Mesendoderm (in vitro differentiated cells): Measurements from ENCODE around the gene CHST11.

Experiments used
- DNase-seq: peaks from one replicate; pipeline ENCODE4 v3.0.0; 2013
- H2AK5ac ChIP-seq: 2 replicates; pipeline ENCODE4 v1.6.1; 2013; ENCODE audit warnings: low read length, inconsistent platforms
- H2BK120ac ChIP-seq: 2 replicates; pipeline ENCODE4 v1.6.1; 2013; ENCODE audit warnings: low read depth, mild to moderate bottlenecking, low read length, moderate library complexity, mixed read lengths
- H2BK15ac ChIP-seq: replicated peaks from 2 replicates; pipeline ENCODE4 v1.6.1; 2013; ENCODE audit warnings: low read depth, mild to moderate bottlenecking, moderate library complexity
- H2BK5ac ChIP-seq: 2 replicates; pipeline ENCODE4 v1.6.1; 2013; ENCODE audit warnings: low read length, inconsistent platforms
- H3K18ac ChIP-seq: 2 replicates; pipeline ENCODE4 v1.6.1; 2013; ENCODE audit warnings: mild to moderate bottlenecking, low read length, mixed read lengths
- H3K23ac ChIP-seq: one replicate; pipeline ENCODE4 v1.6.1; 2013; ENCODE audit warnings: low read length
- H3K27ac ChIP-seq: 2 replicates; pipeline ENCODE4 v1.5.1; 2013; ENCODE audit warnings: low read depth, mild to moderate bottlenecking, inconsistent platforms, low read length, moderate library complexity
- H3K27me3 ChIP-seq: 2 replicates; pipeline ENCODE4 v1.6.1; 2013; ENCODE audit warnings: low read length, control low read depth, mild to moderate bottlenecking, inconsistent platforms; ENCODE audit not compliant: insufficient read depth, poor library complexity
- H3K36me3 ChIP-seq: 2 replicates; pipeline ENCODE4 v1.6.1; 2013; ENCODE audit warnings: low read length, inconsistent platforms; ENCODE audit not compliant: control insufficient read depth, insufficient read depth
- H3K4ac ChIP-seq: one replicate; pipeline ENCODE4 v1.6.1; 2013; ENCODE audit warnings: low read depth, mild to moderate bottlenecking, low read length, moderate library complexity
- H3K4me1 ChIP-seq: 2 replicates; pipeline ENCODE4 v1.6.1; 2013; ENCODE audit warnings: low read depth, low read length, inconsistent platforms; ENCODE audit not compliant: control insufficient read depth
- H3K4me2 ChIP-seq: 2 replicates; pipeline ENCODE4 v1.6.1; 2013; ENCODE audit warnings: low read length
- H3K4me3 ChIP-seq: 2 replicates; pipeline ENCODE4 v1.5.1; 2013; ENCODE audit warnings: mild to moderate bottlenecking, low read length
- H3K56ac ChIP-seq: one replicate; pipeline ENCODE4 v1.6.1; 2013; ENCODE audit warnings: low read length
- H3K79me1 ChIP-seq: 2 replicates; pipeline ENCODE4 v1.6.1; 2013; ENCODE audit warnings: low read length, inconsistent platforms
- H3K79me2 ChIP-seq: 2 replicates; pipeline ENCODE4 v1.6.1; 2013; ENCODE audit warnings: mild to moderate bottlenecking, low read length; ENCODE audit not compliant: control insufficient read depth, insufficient read depth
- H3K9ac ChIP-seq: 2 replicates; pipeline ENCODE4 v1.6.1; 2013; ENCODE audit warnings: low read length, inconsistent platforms
- H4K5ac ChIP-seq: one replicate; pipeline ENCODE4 v1.6.1; 2013; ENCODE audit warnings: low read length
- H4K8ac ChIP-seq: one replicate; pipeline ENCODE4 v1.6.1; 2013; ENCODE audit warnings: low read depth, mild to moderate bottlenecking, control low read depth, low read length, moderate library complexity
- WGBS: extraction: QIAGEN DNeasy Blood & Tissue Kit; methylation state at CpG from one replicate; pipeline ENCODE4 v1.1.7; 2013; ENCODE audit warnings: low lambda C conversion rate, missing lambda C conversion rate; ENCODE audit not compliant: insufficient coverage; ENCODE audit errors: extremely low coverage; 5-methylcytosine and 5-hydroxymethylcytosine counted together

Gene CHST11

DNA sequence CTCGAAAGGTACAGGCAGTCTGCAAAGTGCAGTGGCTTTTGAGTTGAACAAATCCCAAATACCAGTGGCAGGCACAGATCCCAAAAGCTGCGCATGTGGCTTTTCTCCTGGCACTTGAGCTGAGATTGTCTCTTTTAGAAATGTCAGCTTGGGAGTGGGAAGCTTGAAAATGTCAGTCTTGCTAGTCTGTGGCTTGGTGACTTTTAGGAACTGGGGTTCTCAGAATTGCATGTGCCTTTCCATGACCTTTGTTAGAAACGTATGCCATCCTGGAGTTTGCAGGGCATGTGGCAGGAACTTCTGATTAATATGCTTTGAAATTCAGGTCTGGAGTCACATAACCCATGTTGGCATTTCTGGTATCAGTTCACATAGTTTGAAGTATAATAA is 182.1 kb downstream of the CHST11 start:
- H3K23ac ChIP-seq: no peak overlapping the region
- H2BK15ac ChIP-seq: no peak overlapping the region
- no CpG with 5 or more reads among the region's 3 CpGs for WGBS
- no peaks in the 10 kb centered on the region for H3K79me2 ChIP-seq
- H3K79me1 ChIP-seq: no peaks in the 10 kb centered on the region
- no peak overlapping the region for H3K4me2 ChIP-seq
- no peak overlapping the region for H2AK5ac ChIP-seq
- H3K18ac ChIP-seq: no peak overlapping the region
- no peak overlapping the region for H2BK5ac ChIP-seq
- no peak overlapping the region for H4K8ac ChIP-seq
- no peak overlapping the region for H2BK120ac ChIP-seq
- H3K4ac ChIP-seq: no peak overlapping the region
- no peaks in the 10 kb centered on the region for H3K36me3 ChIP-seq
- H3K4me3 ChIP-seq: no peak overlapping the region
- H3K4me1 ChIP-seq: no peaks in the 10 kb centered on the region
- H4K5ac ChIP-seq: no peak overlapping the region
- H3K56ac ChIP-seq: no peak overlapping the region
- no peak for DNase-seq
- no peaks in the 10 kb centered on the region for H3K27me3 ChIP-seq
- no peak overlapping the region for H3K9ac ChIP-seq
- no peak overlapping the region for H3K27ac ChIP-seq

DNA sequence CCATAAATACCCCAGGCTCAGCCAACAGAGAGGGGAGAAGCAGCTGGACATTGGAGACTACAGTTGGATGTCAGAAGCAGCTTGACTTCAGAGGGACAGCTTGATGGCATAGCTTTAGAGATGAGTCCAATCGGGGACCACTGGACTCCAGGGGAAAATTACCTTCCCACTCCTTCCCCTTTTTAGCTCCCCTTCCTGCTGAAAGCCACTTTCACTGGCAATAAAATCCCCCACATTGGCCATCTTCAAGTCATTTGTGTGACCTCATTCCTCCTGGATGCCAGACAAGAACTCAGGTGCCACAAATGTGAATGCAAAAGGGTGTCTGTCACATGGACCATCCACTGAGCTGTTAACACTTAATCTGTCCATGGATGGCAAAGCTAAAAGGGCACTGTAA is 184.2 kb downstream of the CHST11 start:
- Histone ChIP-seq H2AK5ac (no peak overlapping the region), H2BK15ac (no peak overlapping the region), H2BK120ac (no peak overlapping the region), H3K56ac (no peak overlapping the region), H3K18ac (no peak overlapping the region), H3K27me3 (no peaks in the 10 kb centered on the region), H3K79me1 (no peaks in the 10 kb centered on the region), H3K79me2 (no peaks in the 10 kb centered on the region), H3K4me3 (no peak overlapping the region), H3K23ac (no peak overlapping the region), H3K4me2 (no peak overlapping the region), H3K36me3 (no peaks in the 10 kb centered on the region), H4K8ac (no peak overlapping the region), H3K9ac (no peak overlapping the region), H4K5ac (no peak overlapping the region), H2BK5ac (no peak overlapping the region), H3K27ac (no peak overlapping the region), H3K4me1 (no peaks in the 10 kb centered on the region), H3K4ac (no peak overlapping the region)
- no peak for DNase-seq
- no CpG with 5 or more reads among the region's 1 CpG for WGBS

GRCh38 chr12:104641862-104642261 is 185.1 kb downstream of the CHST11 start:
- Histone ChIP-seq H2AK5ac (no peak overlapping the region), H2BK5ac (no peak overlapping the region), H3K4me2 (no peak overlapping the region), H3K36me3 (no peaks in the 10 kb centered on the region), H3K18ac (no peak overlapping the region), H3K9ac (no peak overlapping the region), H3K27ac (no peak overlapping the region), H3K4ac (no peak overlapping the region), H3K4me1 (no peaks in the 10 kb centered on the region), H3K79me1 (no peaks in the 10 kb centered on the region), H2BK120ac (no peak overlapping the region), H4K5ac (no peak overlapping the region), H3K79me2 (no peaks in the 10 kb centered on the region), H4K8ac (no peak overlapping the region), H3K27me3 (no peaks in the 10 kb centered on the region), H3K23ac (no peak overlapping the region), H3K4me3 (no peak overlapping the region), H2BK15ac (no peak overlapping the region), H3K56ac (no peak overlapping the region)
- WGBS: no CpG with 5 or more reads among the region's 3 CpGs
- no peak for DNase-seq

- WGBS: no CpG with 5 or more reads among the region's 8 CpGs
Measured at GRCh38 chr12:104643093-104643818, 186.5 kb downstream of the CHST11 start.

DNA sequence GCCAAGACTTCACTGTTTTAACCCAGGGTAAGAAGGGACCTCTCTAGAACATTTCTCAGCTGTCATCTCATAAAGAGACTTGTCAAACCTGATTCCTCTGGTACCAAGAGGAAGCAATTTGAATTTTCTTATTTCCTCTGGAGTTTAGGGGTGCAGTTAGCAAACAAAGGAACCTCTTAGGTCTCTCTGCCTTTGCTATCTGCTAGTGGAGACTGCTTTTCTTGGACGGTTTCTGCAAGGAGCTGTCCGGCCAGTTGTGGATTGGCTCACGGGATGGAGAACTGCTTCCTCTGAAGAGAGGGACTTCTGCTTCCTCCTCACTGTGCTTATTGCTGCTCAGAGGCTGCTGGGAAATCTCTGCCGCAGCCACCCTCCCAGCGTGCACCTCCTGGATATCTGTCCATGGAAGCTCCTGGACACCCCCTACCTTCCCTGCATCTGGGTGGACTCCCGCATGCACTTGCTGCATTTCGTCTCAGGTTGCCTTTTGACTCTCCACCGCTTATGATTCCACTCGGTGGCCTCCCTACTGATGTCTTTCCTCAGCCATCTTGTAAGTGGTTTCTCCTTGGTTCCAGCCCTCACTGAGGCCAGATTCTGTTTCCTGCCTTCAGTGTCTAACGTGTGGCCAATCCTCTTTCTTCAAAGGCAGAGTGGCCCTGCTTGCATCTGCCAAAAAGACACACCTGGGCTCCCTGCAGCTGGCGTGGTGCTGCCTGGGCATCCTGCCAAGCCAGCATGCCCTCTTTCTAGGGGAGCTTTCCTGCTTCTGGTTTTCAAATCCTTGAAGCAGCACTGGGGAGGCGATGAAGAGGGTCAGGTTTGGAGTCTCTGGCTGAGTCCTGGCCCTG is 187.3 kb downstream of the CHST11 start:
- Histone ChIP-seq H3K56ac (no peak overlapping the region), H3K9ac (no peak overlapping the region), H3K27me3 (no peaks in the 10 kb centered on the region), H3K18ac (no peak overlapping the region), H4K8ac (no peak overlapping the region), H3K23ac (no peak overlapping the region), H4K5ac (no peak overlapping the region), H2BK120ac (no peak overlapping the region), H2AK5ac (no peak overlapping the region), H3K79me1 (no peaks in the 10 kb centered on the region), H3K79me2 (no peaks in the 10 kb centered on the region), H3K27ac (no peak overlapping the region), H3K36me3 (no peaks in the 10 kb centered on the region), H3K4me3 (no peak overlapping the region), H2BK5ac (no peak overlapping the region), H3K4me1 (no peaks in the 10 kb centered on the region), H3K4ac (no peak overlapping the region), H2BK15ac (no peak overlapping the region), H3K4me2 (no peak overlapping the region)
- DNase-seq: no peak
- WGBS: no CpG with 5 or more reads among the region's 12 CpGs

More at GRCh38 chr12:104643093-104643818, 186.5 kb downstream of the CHST11 start:
- DNase-seq: no peak
- H2BK15ac ChIP-seq: no peak overlapping the region
- H3K4ac ChIP-seq: no peak overlapping the region
- no peak overlapping the region for H3K18ac ChIP-seq
- H4K5ac ChIP-seq: no peak overlapping the region
- no peaks in the 10 kb centered on the region for H3K79me1 ChIP-seq
- no peak overlapping the region for H3K56ac ChIP-seq
- no peak overlapping the region for H3K23ac ChIP-seq
- H4K8ac ChIP-seq: no peak overlapping the region
- H3K79me2 ChIP-seq: no peaks in the 10 kb centered on the region
- H2BK5ac ChIP-seq: no peak overlapping the region
- H3K4me3 ChIP-seq: no peak overlapping the region
- no peaks in the 10 kb centered on the region for H3K36me3 ChIP-seq
- no peaks in the 10 kb centered on the region for H3K4me1 ChIP-seq
- H2AK5ac ChIP-seq: no peak overlapping the region
- no peak overlapping the region for H3K9ac ChIP-seq
- no peak overlapping the region for H3K27ac ChIP-seq
- no peak overlapping the region for H2BK120ac ChIP-seq
- no peaks in the 10 kb centered on the region for H3K27me3 ChIP-seq
- H3K4me2 ChIP-seq: no peak overlapping the region
